Prostate gland (tissue), 2 donors: Measurements from ENCODE around the gene PTMA.

Experiments
- CTCF ChIP-seq, 4 experiments: fragments of 200-600 bp in 2 of 4; fragments of 450-650 bp in 2 of 4; sonication (generic) in 2 of 4; IDR thresholded peaks; 1 replicate in 3 of 4; 2 replicates in 1 of 4; pipeline ENCODE4 v1.5.1; 2016 to 2019; ENCODE audit warnings: antibody characterized with exemption in 4 of 4, mild to moderate bottlenecking in 2 of 4, moderate library complexity in 2 of 4
- POLR2A ChIP-seq: fragments of 450-650 bp; IDR thresholded peaks from one replicate; pipeline ENCODE4 v1.6.1; 2016; ENCODE audit warnings: antibody characterized with exemption, mild to moderate bottlenecking
- POLR2AphosphoS5 ChIP-seq: sonication (generic); formaldehyde crosslinking; IDR thresholded peaks from one replicate; pipeline ENCODE4 v1.6.1; 2017; ENCODE audit warnings: antibody characterized with exemption

GRCh38 chr2:231666171-231667095 is 41.9 kb upstream of the PTMA start:
- TF ChIP-seq CTCF (IDR thresholded peaks at IDR 0.05): peak in 1 of 4 experiments; percentile 16
- TF ChIP-seq POLR2A: peak; percentile 84
- TF ChIP-seq POLR2AphosphoS5: peak; percentile 83
